ENCODE results near the gene GALR2. TPM values are rescaled to one million over a fixed set of nuclear protein-coding genes. Genes with fewer than 3 reads are reported as not detected.

GALR2 gene
- under 1 TPM in 6 of 8 experiments, not detected in 2; 0.11 to 0.81 (median 0.46) TPM for total RNA-seq

- Histone ChIP-seq H3K4me3 (peak within 1 kb of the TSS in 2 of 5 donors; percentile 2 to 19), H3K27ac (no peak within 1 kb of the TSS), H3K4me1 (replicated peaks in 1 of 2) (peaks cover 34 to 38% of the 10 kb centered on the region in 2 donors)
- in situ Hi-C loops (cut with MboI; ENCODE audit: low pct_unique_long_range_greater_than_20kb in 2 of 9, low sequenced_read_pairs in 9 of 9, unreplicated experiment in 9 of 9): no loop called here
- WGBS, 10 experiments: 0 to 10% (median 0%) methylated on average over 2 to 12 of the region's 92 CpGs; no CpG with 5 or more reads in 5 of the 10 experiments
- ATAC-seq (replicated peaks in 6 of 8): no peak
These were observed at the start of gene GALR2 for GRCh38 chr17:76074390-76075363. Gene GALR2, plus strand, starts transcription at chr17:76074781. Its CDS starts 103 bp downstream, at chr17:76074884.

- 17 to 100% (median 75%) methylated on average over 1 to 4 of the region's 12 CpGs; no CpG with 5 or more reads in 6 of the 10 experiments for WGBS, 10 experiments
- in situ Hi-C loops (cut with MboI; ENCODE audit: low pct_unique_long_range_greater_than_20kb in 2 of 9, low sequenced_read_pairs in 9 of 9, unreplicated experiment in 9 of 9): no loop called here
These were observed 49.3 kb upstream of the GALR2 start for GRCh38 chr17:76025294-76025693.

GRCh38 chr17:76026714-76027158 is 47.8 kb upstream of the GALR2 start:
- H3K4me3 ChIP-seq: no peak overlapping the region
- no CpG with 5 or more reads among the region's 15 CpGs for WGBS, 10 experiments
- H3K4me1 ChIP-seq (replicated peaks in 1 of 2): peaks cover 7 to 10% of the 10 kb centered on the region in 2 donors
- in situ Hi-C loops (cut with MboI; ENCODE audit: low pct_unique_long_range_greater_than_20kb in 2 of 9, low sequenced_read_pairs in 9 of 9, unreplicated experiment in 9 of 9): no loop called here
- no peak for ATAC-seq (replicated peaks in 6 of 8)
- no peak overlapping the region for H3K27ac ChIP-seq

More at GRCh38 chr17:76025294-76025693, 49.3 kb upstream of the GALR2 start:
- no peak overlapping the region for H3K27ac ChIP-seq
- no peak for ATAC-seq (replicated peaks in 6 of 8)
- H3K4me1 ChIP-seq (replicated peaks in 1 of 2): peaks cover 7 to 10% of the 10 kb centered on the region in 2 donors
- H3K4me3 ChIP-seq: no peak overlapping the region

GRCh38 chr17:76027159-76027839 is 47.3 kb upstream of the GALR2 start, which contains the start of gene EVPL:
Gene EVPL, minus strand, starts transcription at chr17:76027306. Its CDS starts 108 bp downstream, at chr17:76027198.
- no peak within 1 kb of the TSS for H3K4me3 ChIP-seq
- H3K27ac ChIP-seq: no peak within 1 kb of the TSS
- peak in 3 of 8 experiments; percentile 79 to 91 (median 86) for ATAC-seq (replicated peaks in 6 of 8)
- 88 to 90% methylated on average over 2 to 6 of the region's 24 CpGs; no CpG with 5 or more reads in 8 of the 10 experiments for WGBS, 10 experiments
- in situ Hi-C loops (cut with MboI; ENCODE audit: low pct_unique_long_range_greater_than_20kb in 2 of 9, low sequenced_read_pairs in 9 of 9, unreplicated experiment in 9 of 9): no loop called here
- peaks cover 7 to 10% of the 10 kb centered on the region in 2 donors for H3K4me1 ChIP-seq (replicated peaks in 1 of 2)

- 60 to 94% (median 70%) methylated on average over 3 to 9 of the region's 20 CpGs; no CpG with 5 or more reads in 4 of the 10 experiments for WGBS, 10 experiments
- no peak for ATAC-seq (replicated peaks in 6 of 8)
- Histone ChIP-seq H3K4me3 (no peak overlapping the region), H3K4me1 (replicated peaks in 1 of 2) (peaks cover 7 to 22% of the 10 kb centered on the region in 2 donors), H3K27ac (no peak overlapping the region)
- in situ Hi-C loops (cut with MboI; ENCODE audit: low pct_unique_long_range_greater_than_20kb in 2 of 9, low sequenced_read_pairs in 9 of 9, unreplicated experiment in 9 of 9): no loop called here
These were observed 42.4 kb upstream of the GALR2 start for GRCh38 chr17:76032073-76032779.

- no peak for ATAC-seq (replicated peaks in 6 of 8)
These were observed 41.8 kb upstream of the GALR2 start for GRCh38 chr17:76032780-76033108.

GRCh38 chr17:76033139-76033538 is 41.4 kb upstream of the GALR2 start:
- ATAC-seq (replicated peaks in 6 of 8): no peak
- WGBS, 10 experiments: 75 to 100% (median 92%) methylated on average over 1 to 5 of the region's 6 CpGs; no CpG with 5 or more reads in 2 of the 10 experiments
- H3K27ac ChIP-seq: no peak overlapping the region
- in situ Hi-C loops (cut with MboI; ENCODE audit: low pct_unique_long_range_greater_than_20kb in 2 of 9, low sequenced_read_pairs in 9 of 9, unreplicated experiment in 9 of 9): no loop called here
- no peak overlapping the region for H3K4me3 ChIP-seq
- peaks cover 7 to 22% of the 10 kb centered on the region in 2 donors for H3K4me1 ChIP-seq (replicated peaks in 1 of 2)

More at GRCh38 chr17:76032780-76033108, 41.8 kb upstream of the GALR2 start:
- in situ Hi-C loops (cut with MboI; ENCODE audit: low pct_unique_long_range_greater_than_20kb in 2 of 9, low sequenced_read_pairs in 9 of 9, unreplicated experiment in 9 of 9): no loop called here
- 80 to 100% (median 100%) methylated on average over 1 to 4 of the region's 5 CpGs; no CpG with 5 or more reads in 1 of the 10 experiments for WGBS, 10 experiments
- H3K27ac ChIP-seq: no peak overlapping the region
- H3K4me3 ChIP-seq: no peak overlapping the region
- peaks cover 7 to 22% of the 10 kb centered on the region in 2 donors for H3K4me1 ChIP-seq (replicated peaks in 1 of 2)

- H3K4me1 ChIP-seq (replicated peaks in 1 of 2): peaks cover 7 to 20% of the 10 kb centered on the region in 2 donors
- WGBS, 10 experiments: 0 to 100% (median 77%) methylated on average over 1 to 11 of the region's 13 CpGs; no CpG with 5 or more reads in 1 of the 10 experiments
- ATAC-seq (replicated peaks in 6 of 8): peak in 3 of 8 experiments; percentile 22 to 77 (median 45)
- H3K4me3 ChIP-seq: no peak overlapping the region
- H3K27ac ChIP-seq: no peak overlapping the region
- in situ Hi-C loops (cut with MboI; ENCODE audit: low pct_unique_long_range_greater_than_20kb in 2 of 9, low sequenced_read_pairs in 9 of 9, unreplicated experiment in 9 of 9): no loop called here
These were observed 39.9 kb upstream of the GALR2 start for GRCh38 chr17:76034428-76035350.

- WGBS, 10 experiments: 31 to 71% (median 42%) methylated on average over 1 to 10 of the region's 22 CpGs; no CpG with 5 or more reads in 3 of the 10 experiments
- H3K27ac ChIP-seq: no peak overlapping the region
- no peak overlapping the region for H3K4me3 ChIP-seq
- in situ Hi-C loops (cut with MboI; ENCODE audit: low pct_unique_long_range_greater_than_20kb in 2 of 9, low sequenced_read_pairs in 9 of 9, unreplicated experiment in 9 of 9): no loop called here
- ATAC-seq (replicated peaks in 6 of 8): peak; percentile 25 to 94 (median 63)
- H3K4me1 ChIP-seq (replicated peaks in 1 of 2): peaks cover 7 to 17% of the 10 kb centered on the region in 2 donors
These were observed 37.9 kb upstream of the GALR2 start for GRCh38 chr17:76036497-76037261.

GRCh38 chr17:76038050-76038449 is 36.5 kb upstream of the GALR2 start:
- ATAC-seq (replicated peaks in 6 of 8): no peak
- Histone ChIP-seq H3K4me1 (replicated peaks in 1 of 2) (peaks cover 7 to 17% of the 10 kb centered on the region in 2 donors), H3K27ac (no peak overlapping the region), H3K4me3 (no peak overlapping the region)
- WGBS, 10 experiments: 50 to 100% (median 90%) methylated on average over 1 to 3 of the region's 3 CpGs; no CpG with 5 or more reads in 3 of the 10 experiments
- in situ Hi-C loops (cut with MboI; ENCODE audit: low pct_unique_long_range_greater_than_20kb in 2 of 9, low sequenced_read_pairs in 9 of 9, unreplicated experiment in 9 of 9): no loop called here

- H3K4me1 ChIP-seq (replicated peaks in 1 of 2): peaks cover 7 to 17% of the 10 kb centered on the region in 2 donors
- peak in 6 of 8 experiments; percentile 45 to 96 (median 84) for ATAC-seq (replicated peaks in 6 of 8)
- no peak overlapping the region for H3K27ac ChIP-seq
- WGBS, 10 experiments: 53 to 100% (median 80%) methylated on average over 2 to 5 of the region's 6 CpGs; no CpG with 5 or more reads in 2 of the 10 experiments
- H3K4me3 ChIP-seq: no peak overlapping the region
- in situ Hi-C loops (cut with MboI; ENCODE audit: low pct_unique_long_range_greater_than_20kb in 2 of 9, low sequenced_read_pairs in 9 of 9, unreplicated experiment in 9 of 9): no loop called here
These were observed 35.5 kb upstream of the GALR2 start for GRCh38 chr17:76039121-76039520.

All from motor neuron (in vitro differentiated cells).